GM12878 (cell line): ENCODE measurements around the gene SLC66A1. TPM values are rescaled to one million over a fixed set of nuclear protein-coding genes. Genes with fewer than 3 reads are reported as not detected.

Experiments
- ATAC-seq: fragments of 200-7000 bp; cut with Tn5 transposase; 3 replicates; pipeline ENCODE4 v1.9.1; 2020; ENCODE audit warnings: mild to moderate bottlenecking, moderate library complexity
- BruUV-seq: library from RNA; stranded (reverse); fragments of 400-500 nt; replicated peaks from 2 replicates; lab custom pipeline; 2021; lab: Mats Ljungman, UMichigan
- CTCF ChIA-PET: fragments of 300-600 bp; sonication (Branson Sonifier 250); formaldehyde crosslinking; extraction: SDS; loops from one replicate; lab custom pipeline; 2021; ENCODE audit warnings: inconsistent platforms; lab: Yijun Ruan, JAX
- POLR2A ChIA-PET: fragments of 350-600 bp; formaldehyde crosslinking; extraction: SDS; loops from one replicate; lab custom pipeline; 2021; ENCODE audit warnings: inconsistent platforms; lab: Charles Lee
- RAD21 ChIA-PET: fragments of 300-600 bp; sonication (Branson Sonifier 250); formaldehyde crosslinking; loops from one replicate; lab custom pipeline; 2023; ENCODE audit warnings: antibody characterized with exemption; ENCODE audit not compliant: unreplicated experiment; lab: Charles Lee
- SMC1A ChIA-PET: fragments of 300-600 bp; sonication (Branson Sonifier 250); formaldehyde crosslinking; loops from one replicate; lab custom pipeline; 2023; ENCODE audit not compliant: unreplicated experiment, uncharacterized antibody; lab: Charles Lee
- DNase-seq: peaks from one replicate; pipeline ENCODE4 v3.0.0-alpha.2; 2011; ENCODE audit warnings: low read depth, low spot score
- FAIRE-seq: peaks from 3 replicates; lab custom pipeline; 2011; peaks lifted over from hg19 to GRCh38; lab: Jason Lieb, UNC
- H2AFZ ChIP-seq: 2 replicates; pipeline ENCODE4 v1.6.0; 2011; ENCODE audit warnings: low read depth, low read length, control low read depth; ENCODE audit not compliant: control insufficient read depth
- H3K27ac ChIP-seq: 2 replicates; pipeline ENCODE4 v1.5.1; 2011; ENCODE audit warnings: control low read depth; ENCODE audit not compliant: control insufficient read depth, insufficient read depth
- H3K27me3 ChIP-seq, 2 experiments: replicated peaks in 1 of 2; 2 replicates each; pipeline versions ENCODE4 v1.6.0 to v1.6.1; 2011; ENCODE audit warnings: low read length in 1 of 2; ENCODE audit not compliant: control insufficient read depth in 2 of 2, insufficient read depth in 2 of 2
- H3K36me3 ChIP-seq, 2 experiments: 2 replicates each; pipeline ENCODE4 v1.5.1; 2011; ENCODE audit warnings: low read length in 1 of 2; ENCODE audit not compliant: control insufficient read depth in 2 of 2, insufficient read depth in 2 of 2
- H3K4me1 ChIP-seq: 2 replicates; pipeline ENCODE4 v1.6.1; 2011; ENCODE audit warnings: mild to moderate bottlenecking, low read length, moderate library complexity, mixed read lengths; ENCODE audit not compliant: control insufficient read depth, insufficient read depth
- H3K4me2 ChIP-seq: 2 replicates; pipeline ENCODE4 v1.6.0; 2011; ENCODE audit warnings: control low read depth; ENCODE audit not compliant: control insufficient read depth, insufficient read depth
- H3K4me3 ChIP-seq: fragments of 200-600 bp; sonication (generic); 2 replicates; pipeline ENCODE4 v1.5.1; 2016
- H3K79me2 ChIP-seq: 2 replicates; pipeline ENCODE4 v1.6.0; 2011; ENCODE audit warnings: low read length; ENCODE audit not compliant: control insufficient read depth, insufficient read depth
- H3K9ac ChIP-seq: 2 replicates; pipeline ENCODE4 v1.8.0; 2011; ENCODE audit warnings: low read length, control low read depth, mixed read lengths; ENCODE audit not compliant: control insufficient read depth, insufficient read depth
- H3K9me3 ChIP-seq: replicated peaks from 3 replicates; pipeline ENCODE4 v1.5.1; 2011; ENCODE audit warnings: mild to moderate bottlenecking, low read length; ENCODE audit not compliant: control insufficient read depth, insufficient read depth
- H4K20me1 ChIP-seq: 2 replicates; pipeline ENCODE4 v1.6.0; 2011; ENCODE audit not compliant: control insufficient read depth, insufficient read depth
- BHLHE40 ChIP-seq, 2 experiments: fragments of 450-650 bp in 1 of 2; IDR thresholded peaks; 2 replicates each; pipeline ENCODE4 v1.6.1; 2011 to 2017; ENCODE audit warnings: low read depth in 2 of 2, borderline replicate concordance in 1 of 2, improper control_type of control experiment in 1 of 2, low read length in 1 of 2, mild to moderate bottlenecking in 1 of 2
- FOXK2 ChIP-seq: fragments of 450-650 bp; IDR thresholded peaks from 2 replicates; pipeline ENCODE4 v1.6.1; 2017; ENCODE audit warnings: mild to moderate bottlenecking, moderate library complexity
- LARP7 ChIP-seq: fragments of 450-650 bp; IDR thresholded peaks from 2 replicates; pipeline ENCODE4 v1.6.1; 2017; ENCODE audit warnings: mild to moderate bottlenecking
- PAX8 ChIP-seq: fragments of 450-650 bp; IDR thresholded peaks from 2 replicates; pipeline ENCODE4 v1.6.1; 2017; ENCODE audit warnings: mild to moderate bottlenecking, moderate library complexity
- POLR2A ChIP-seq: IDR thresholded peaks from 2 replicates; pipeline ENCODE4 v1.6.1; 2011; ENCODE audit warnings: low read depth, mild to moderate bottlenecking, low read length
- SIX5 ChIP-seq: IDR thresholded peaks from 2 replicates; pipeline ENCODE4 v1.6.1; 2011; ENCODE audit warnings: mild to moderate bottlenecking, low read depth, low read length, moderate library complexity; ENCODE audit not compliant: severe bottlenecking
- SREBF2 ChIP-seq: IDR thresholded peaks from 2 replicates; pipeline ENCODE4 v1.6.1; 2012; ENCODE audit warnings: mild to moderate bottlenecking, low read length
- TBL1XR1 ChIP-seq: IDR thresholded peaks from 2 replicates; pipeline ENCODE4 v1.6.1; 2012; ENCODE audit warnings: low read depth, low read length, improper control_type of control experiment
- ZNF217 ChIP-seq: fragments of 450-650 bp; IDR thresholded peaks from 2 replicates; pipeline ENCODE4 v1.6.1; 2017; ENCODE audit warnings: antibody characterized with exemption, mild to moderate bottlenecking
- WGBS: methylation state at CpG from one replicate; pipeline ENCODE4 v1.1.6; 2016; ENCODE audit warnings: low lambda C conversion rate; ENCODE audit not compliant: insufficient replicate concordance, insufficient coverage; ENCODE audit errors: missing lambda C conversion rate; 5-methylcytosine and 5-hydroxymethylcytosine counted together
- in situ Hi-C: fragments of 300-500 bp; cut with MboI; formaldehyde crosslinking; loops from 9 replicates; pipeline ENCODE4 v1.14.3; 2018; ENCODE audit warnings: mixed read lengths
- intact Hi-C: fragments of 100-400 bp; cut with micrococcal nuclease; formaldehyde crosslinking; loops from one replicate; pipeline ENCODE4 v1.14.2; 2022; ENCODE audit not compliant: unreplicated experiment
- polyA plus RNA-seq, 11 experiments: library from polyadenylated mRNA; depleted of rRNA in 4 of 11; unstranded in 6 of 11; stranded (reverse) in 5 of 11; fragments of >200 nt; fragmentation: Nextera tagmentation in 4 of 11; fragmentation: Illumina TruSeq in 1 of 11; extraction: Ambion mirVana in 4 of 11; extraction: Trizol in 1 of 11; gene quantifications; 1 replicate in 1 of 11; 2 replicates in 10 of 11; pipeline versions ENCODE4 v1.2.1 to v1.2.3, GENCODE V29; 2011 to 2016; ENCODE audit warnings: inconsistent platforms in 2 of 11, missing spikeins in 2 of 11, low read depth in 1 of 11
- total RNA-seq, 4 experiments: library from RNA; depleted of rRNA in 3 of 4; stranded (reverse); fragments of >200 nt in 3 of 4; fragmentation: Illumina TruSeq in 1 of 4; extraction: Trizol in 1 of 4; gene quantifications; 2 replicates each; pipeline versions ENCODE4 v1.2.1 to v1.2.3, GENCODE V29; 2013 to 2021
- TF ChIP-seq, protein P1 (sequence below): fragments of 450-650 bp; IDR thresholded peaks from 2 replicates; pipeline ENCODE4 v1.6.1; 2014; ENCODE audit warnings: mild to moderate bottlenecking
- TF ChIP-seq, protein P2 (sequence below): IDR thresholded peaks from 2 replicates; pipeline ENCODE4 v1.6.1; 2012; ENCODE audit warnings: low read depth, low read length, improper control_type of control experiment

The SLC66A1 gene
- total and polyA plus RNA-seq, 10 of the 15 experiments (the other 5 are each of a cell fraction or from before 2014, with no cell fraction given), result 0.58 to 22.0 (median 10.2) TPM

DNA sequence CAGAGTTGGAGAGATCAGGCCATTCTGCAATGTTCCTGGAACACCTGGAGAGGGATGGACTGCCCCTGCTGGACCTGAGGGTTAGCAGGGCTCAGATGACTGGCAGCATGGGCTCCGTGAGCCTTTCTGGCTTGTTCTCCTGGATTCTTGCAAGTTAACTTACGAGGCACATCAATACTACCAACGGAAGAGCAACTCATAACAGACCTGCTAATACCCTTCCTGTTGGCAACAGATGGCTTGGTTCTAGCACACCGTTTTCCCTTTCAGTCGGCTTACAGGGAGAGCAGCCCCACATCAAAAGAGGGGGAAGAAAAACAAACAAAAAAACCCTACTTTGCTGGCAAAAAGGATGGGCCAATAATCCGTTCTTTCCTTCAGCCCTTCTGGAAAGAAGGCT is 47.9 kb downstream of the SLC66A1 start (continued):
- TF ChIP-seq, protein P1, sequence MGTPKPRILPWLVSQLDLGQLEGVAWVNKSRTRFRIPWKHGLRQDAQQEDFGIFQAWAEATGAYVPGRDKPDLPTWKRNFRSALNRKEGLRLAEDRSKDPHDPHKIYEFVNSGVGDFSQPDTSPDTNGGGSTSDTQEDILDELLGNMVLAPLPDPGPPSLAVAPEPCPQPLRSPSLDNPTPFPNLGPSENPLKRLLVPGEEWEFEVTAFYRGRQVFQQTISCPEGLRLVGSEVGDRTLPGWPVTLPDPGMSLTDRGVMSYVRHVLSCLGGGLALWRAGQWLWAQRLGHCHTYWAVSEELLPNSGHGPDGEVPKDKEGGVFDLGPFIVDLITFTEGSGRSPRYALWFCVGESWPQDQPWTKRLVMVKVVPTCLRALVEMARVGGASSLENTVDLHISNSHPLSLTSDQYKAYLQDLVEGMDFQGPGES, result no peak
- TF ChIP-seq BHLHE40 (IDR thresholded peaks at IDR 0.05; ENCODE audit: borderline replicate concordance in 1 of 2, low read depth in 2 of 2, low read length in 1 of 2) (no peak), POLR2A (no peak), ZNF217 (no peak)

DNA sequence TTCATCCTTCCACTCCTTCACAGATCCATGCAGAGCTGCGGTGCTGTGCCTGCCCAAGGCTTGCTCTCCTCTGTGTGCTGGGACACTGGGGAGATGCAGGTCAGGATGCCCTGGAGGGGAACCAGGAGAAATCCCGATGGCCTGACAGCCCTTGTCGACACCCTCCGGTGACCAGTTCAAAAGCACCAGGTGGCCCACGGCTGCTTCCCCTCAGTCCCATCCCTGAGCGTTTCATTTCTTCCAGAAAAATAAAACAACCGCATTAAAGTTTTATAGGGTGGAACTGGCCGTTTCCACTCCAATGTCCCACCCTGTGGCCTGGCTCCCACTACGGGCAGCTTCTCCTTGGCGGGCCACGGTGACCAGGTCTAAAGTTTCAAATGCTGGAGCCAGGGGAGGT is 48.3 kb downstream of the SLC66A1 start:
- SMC1A ChIA-PET, result no interaction called here
- no TSS peak for BruUV-seq
- in situ Hi-C loops (no loop called here), intact Hi-C loops (no loop called here)
- H3K36me3 ChIP-seq, result peaks cover 14 to 17% of the 10 kb centered on the region in 2 experiments
- H3K4me1 ChIP-seq, result no peaks in the 10 kb centered on the region
- H3K9ac ChIP-seq, result no peak overlapping the region
- no peak overlapping the region for H2AFZ ChIP-seq
- no peak overlapping the region for H3K27ac ChIP-seq
- RAD21 ChIA-PET, result no interaction called here
- WGBS, result 81% methylated on average over 11 of the region's 11 CpGs
- H3K27me3 ChIP-seq, result no peaks in the 10 kb centered on the region
- TF ChIP-seq SIX5, result no peak
- no peak for TF ChIP-seq SREBF2
- TF ChIP-seq, protein P2, sequence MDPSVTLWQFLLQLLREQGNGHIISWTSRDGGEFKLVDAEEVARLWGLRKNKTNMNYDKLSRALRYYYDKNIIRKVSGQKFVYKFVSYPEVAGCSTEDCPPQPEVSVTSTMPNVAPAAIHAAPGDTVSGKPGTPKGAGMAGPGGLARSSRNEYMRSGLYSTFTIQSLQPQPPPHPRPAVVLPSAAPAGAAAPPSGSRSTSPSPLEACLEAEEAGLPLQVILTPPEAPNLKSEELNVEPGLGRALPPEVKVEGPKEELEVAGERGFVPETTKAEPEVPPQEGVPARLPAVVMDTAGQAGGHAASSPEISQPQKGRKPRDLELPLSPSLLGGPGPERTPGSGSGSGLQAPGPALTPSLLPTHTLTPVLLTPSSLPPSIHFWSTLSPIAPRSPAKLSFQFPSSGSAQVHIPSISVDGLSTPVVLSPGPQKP, result no peak
- no peak for TF ChIP-seq FOXK2
- TF ChIP-seq TBL1XR1, result no peak
- no peak for TF ChIP-seq PAX8
- TF ChIP-seq LARP7, result no peak
- no peaks in the 10 kb centered on the region for H3K9me3 ChIP-seq
- FAIRE-seq (no peak), DNase-seq (no peak), ATAC-seq (no peak)
- H3K4me3 ChIP-seq, result no peak overlapping the region
- no peaks in the 10 kb centered on the region for H3K79me2 ChIP-seq
- H3K4me2 ChIP-seq, result no peak overlapping the region
- POLR2A ChIA-PET, result no interaction called here
- no peaks in the 10 kb centered on the region for H4K20me1 ChIP-seq
- CTCF ChIA-PET, result interaction anchor here (0.7 kb wide), 1 partner anchor 567 kb away, joined by 3 read pairs; no protein-coding TSS in a partner anchor
